CD4-positive, alpha-beta T cell treated with Interleukin-15 for 4 hours (primary cell): ENCODE results near the gene NOSTRIN.
"Not testable (repeated sequence)": the region's sequence is repeated elsewhere in the genome, so short reads cannot be mapped to it uniquely, and the experiment has no call there.

Experiments used
- DNase-seq: peaks from one replicate; pipeline ENCODE4 v3.0.0-alpha.2; 2020; ENCODE audit warnings: low spot score

The NOSTRIN gene

DNA sequence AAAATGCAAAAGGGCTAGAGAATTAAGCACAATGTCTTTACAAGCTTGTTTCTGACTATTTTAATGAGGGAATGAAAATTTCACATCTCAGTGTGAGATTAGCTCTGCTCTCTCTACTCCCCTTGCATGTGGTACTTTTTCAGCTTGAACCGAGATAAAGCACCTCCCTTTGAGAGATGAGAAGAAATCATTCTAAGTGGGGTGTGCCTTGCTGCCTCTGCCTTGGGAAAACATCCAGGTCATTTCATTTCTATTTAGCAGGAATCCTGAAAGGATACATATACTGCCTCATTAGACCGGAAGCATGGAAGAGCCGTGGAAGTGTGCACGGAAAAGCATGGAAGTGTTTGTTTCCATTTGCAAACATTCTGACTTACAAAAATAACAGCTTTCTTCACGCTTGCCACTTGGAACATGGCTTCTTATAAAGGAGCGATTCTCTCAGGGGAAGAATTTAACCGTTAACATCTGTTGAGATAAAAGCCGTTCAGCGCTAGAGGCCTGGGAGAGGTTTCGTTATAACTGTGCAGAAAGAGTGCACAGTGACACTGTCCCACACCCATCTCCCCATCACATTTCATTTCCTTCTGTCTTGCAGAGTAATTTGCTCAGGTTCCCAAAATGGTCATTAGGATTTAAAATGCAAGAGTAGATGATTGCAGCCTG is 16.7 kb downstream of the NOSTRIN start:
- no peak for DNase-seq

DNA sequence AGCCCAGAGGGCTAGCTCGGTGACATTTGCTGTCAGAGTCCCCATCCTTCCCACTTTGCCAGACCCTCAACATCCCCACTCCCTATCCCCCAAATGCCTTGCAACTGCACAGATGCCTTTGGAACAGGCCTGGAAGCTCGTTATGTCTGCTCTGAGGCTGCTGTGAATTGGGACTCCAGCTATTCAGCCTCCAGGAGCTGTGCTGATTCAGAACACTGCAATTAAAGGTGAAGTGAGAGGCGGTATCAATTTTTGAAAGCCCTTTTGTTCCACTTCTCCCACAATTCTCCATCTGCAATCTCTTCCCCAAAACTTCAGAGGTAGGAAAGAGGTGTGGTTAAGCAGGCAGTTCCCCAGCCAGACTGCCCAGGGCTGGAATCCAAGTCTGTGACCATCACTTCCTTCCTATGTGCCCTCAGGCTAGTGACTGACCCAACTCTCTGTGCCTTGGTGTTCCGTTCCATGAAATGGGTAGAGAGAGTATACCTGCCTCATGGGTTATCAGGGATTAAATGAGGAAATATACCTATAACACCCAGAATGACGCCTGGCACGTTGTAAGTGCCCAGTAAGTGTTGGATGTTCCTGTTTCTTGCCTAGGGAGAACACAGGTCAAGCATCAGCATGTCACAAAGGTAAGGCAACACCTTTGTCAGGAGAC is 17.5 kb downstream of the NOSTRIN start:
- no peak for DNase-seq

DNA sequence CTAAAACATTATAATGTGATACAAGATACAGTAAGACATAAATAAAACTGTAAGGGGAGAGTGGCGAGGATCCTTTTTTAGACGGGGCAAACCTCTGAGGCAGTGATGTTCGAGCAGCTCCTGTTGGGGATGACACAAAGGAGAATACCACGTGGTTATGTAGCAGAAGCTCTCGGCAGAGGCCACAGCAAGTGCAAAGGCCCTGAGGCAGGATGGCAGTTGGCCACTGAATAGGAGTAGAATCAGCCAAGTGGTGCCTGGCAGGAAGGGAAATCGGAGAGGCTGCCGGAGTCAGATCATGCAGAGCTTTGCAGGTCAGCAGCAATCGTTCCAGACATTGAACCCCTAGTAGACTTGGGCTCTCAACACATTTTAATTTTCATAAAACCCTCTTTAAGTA is 19.1 kb downstream of the NOSTRIN start:
- no peak for DNase-seq

DNA sequence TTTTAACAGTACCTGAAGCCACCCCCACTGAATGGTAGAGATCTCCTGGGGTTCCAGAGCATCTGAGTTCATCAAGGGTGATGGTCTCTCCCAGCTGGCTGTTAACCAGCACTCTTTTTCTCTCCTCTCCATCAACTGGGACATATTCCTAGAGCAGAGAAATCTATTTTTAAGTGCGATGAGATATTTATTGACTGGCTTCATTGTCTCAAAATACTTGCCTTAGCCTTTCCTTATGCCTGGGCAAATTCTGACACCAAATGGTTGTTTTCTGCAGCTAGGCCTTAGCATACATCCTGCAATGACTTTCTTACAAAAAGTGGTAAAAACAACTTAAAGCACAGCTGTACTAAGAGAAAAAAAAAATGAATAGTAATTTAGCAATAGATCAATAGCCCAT is 19.6 kb downstream of the NOSTRIN start:
- no peak for DNase-seq

DNA sequence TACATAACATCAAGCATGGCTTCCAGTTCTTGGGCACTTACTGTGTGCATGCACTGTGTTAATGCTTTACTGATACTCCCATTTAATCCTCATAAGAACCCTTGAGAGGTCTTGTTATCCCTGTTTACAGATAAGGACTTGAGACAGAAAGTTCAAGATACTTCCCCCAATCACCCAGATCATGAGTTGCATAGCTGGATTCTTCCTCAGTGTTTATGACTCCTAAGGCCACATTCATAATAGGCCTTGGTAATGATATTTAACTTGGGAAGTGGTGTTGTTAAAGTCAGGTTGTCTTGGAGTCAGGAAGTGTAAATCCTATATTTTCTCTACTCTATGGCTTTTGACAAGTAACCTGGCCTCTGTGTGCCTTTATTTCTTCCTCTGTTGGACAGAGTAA is 22.7 kb downstream of the NOSTRIN start:
- no peak for DNase-seq

DNA sequence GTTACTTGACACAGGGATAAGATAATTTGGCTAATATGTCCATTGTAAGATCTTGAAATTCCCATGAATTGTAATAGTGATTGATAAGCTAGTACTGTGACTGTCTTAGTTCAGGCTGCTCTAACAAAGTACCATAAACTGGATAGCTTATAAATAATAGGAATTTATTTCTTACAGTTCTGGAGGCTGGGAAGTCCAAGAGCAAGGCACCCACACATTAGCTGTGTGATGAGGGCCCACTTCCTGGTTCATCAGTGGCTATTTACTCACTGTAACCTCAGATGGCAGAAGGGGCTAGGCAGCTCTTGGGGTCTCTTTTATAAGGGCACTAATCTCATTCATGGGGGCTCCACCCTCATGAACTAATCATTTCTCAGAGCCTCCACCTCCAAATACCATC is 28.5 kb downstream of the NOSTRIN start:
- DNase-seq: no peak

DNA sequence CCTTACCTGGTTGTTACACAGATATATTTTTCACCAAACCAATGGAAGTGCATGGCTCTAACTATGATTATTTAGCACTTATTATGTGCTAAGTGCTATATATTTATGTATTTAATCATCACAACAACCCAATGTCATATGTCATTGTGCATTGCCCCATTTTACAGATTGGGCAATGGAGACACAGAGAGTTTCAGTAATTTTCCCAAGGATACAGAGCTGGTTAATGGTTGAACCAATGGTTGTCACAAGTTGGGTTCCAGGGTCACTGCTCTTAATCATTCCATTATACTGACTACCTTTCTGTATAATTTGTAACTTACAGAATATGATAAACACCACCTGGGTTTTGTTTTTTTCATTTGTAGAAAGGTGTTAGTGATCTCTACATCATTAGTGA is 29.2 kb downstream of the NOSTRIN start:
- no peak for DNase-seq

DNA sequence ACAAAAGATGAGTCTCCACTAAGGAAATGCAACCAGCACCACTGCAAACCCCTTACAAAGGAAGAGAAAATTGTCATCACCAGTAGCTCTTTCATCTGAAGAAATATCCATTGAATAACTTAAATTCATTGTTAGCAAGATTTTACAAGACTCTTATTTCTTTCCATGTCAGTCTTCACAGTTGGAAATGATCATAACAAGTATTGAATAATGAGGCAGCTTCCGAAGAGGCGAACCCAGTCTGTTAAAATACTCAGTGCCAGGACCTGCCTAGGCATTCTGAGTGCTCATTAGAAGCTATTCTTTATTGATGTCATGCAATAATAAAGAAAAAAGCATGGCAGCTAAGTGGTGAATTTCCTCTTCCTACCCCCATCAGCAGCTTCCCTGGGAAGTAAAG is 33.5 kb downstream of the NOSTRIN start:
- DNase-seq: no peak

DNA sequence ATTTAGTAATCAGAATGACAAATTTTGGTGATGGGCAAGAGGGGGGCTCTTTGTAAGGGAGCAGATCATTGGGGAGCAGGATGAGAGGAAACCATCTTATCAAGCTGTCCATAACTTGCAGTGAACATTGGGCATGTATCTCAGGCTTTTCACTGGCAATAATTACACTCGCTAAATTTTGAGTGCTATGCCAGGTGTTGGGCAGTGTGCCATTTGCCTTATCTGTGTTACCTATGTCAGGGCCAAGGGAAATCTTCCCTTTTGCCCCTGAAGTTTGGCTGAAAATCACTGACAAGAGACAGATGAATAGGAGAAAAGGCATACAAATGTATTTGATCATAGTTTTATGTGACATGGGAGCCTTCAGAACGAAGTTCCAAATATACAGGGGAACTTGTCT is 39.0 kb downstream of the NOSTRIN start:
- DNase-seq: no peak

DNA sequence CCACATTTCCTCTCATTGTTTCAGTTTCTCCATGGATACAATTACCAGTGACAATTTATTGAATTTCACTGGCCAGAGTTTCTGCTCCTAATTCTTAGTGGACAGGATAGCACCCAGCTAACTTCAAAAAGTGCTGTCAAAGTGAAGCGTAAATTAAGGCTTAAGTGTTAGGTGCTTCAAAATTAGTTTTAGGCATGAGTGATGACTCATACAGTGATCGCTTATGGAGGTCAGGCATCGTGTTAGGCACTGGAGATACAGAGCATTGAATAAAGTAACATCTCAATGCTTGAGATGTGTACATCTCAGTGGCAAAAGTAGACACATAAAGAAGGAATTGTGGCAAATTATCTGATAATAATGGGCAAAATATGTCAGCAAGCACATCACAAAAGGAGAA is 40.8 kb downstream of the NOSTRIN start:
- no peak for DNase-seq

DNA sequence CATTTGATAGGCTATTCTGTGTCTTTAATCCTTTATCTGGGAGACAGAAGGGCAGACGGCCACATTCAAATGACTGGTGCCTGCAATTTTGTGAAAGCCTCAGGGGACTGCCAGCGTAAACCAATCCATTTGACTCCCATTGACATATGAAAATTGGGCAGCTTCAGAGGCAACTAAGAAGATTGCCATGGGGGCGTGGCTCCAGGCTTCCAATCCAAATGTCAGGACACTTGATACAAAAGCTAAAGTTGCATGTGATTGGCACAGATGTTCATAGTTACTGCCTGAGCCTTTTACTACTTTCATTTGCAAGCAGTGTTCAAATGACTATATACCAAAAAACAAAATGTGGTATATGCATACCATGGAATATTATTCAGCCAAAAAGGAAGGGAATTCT is 45.8 kb downstream of the NOSTRIN start:
- no peak for DNase-seq

DNA sequence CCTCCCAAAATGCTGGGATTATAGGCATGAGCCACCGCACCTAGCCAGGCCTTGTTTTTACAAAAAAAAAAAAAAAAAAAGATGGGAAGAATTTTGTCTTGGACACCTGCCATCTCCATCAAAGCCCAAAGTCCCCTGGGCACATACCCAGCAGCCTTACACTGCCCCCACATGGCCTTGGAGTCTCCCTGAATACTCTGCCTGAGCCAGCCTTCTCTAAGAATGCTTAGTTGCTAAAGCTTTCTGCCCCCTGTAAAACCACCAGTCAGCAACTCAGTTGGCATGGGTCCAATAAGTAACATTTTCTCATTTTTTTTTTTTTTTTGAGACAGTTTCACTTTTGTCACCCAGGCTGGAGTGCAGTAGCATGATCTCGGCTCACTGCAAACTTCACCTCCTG is 47.2 kb downstream of the NOSTRIN start:
- DNase-seq: no peak

DNA sequence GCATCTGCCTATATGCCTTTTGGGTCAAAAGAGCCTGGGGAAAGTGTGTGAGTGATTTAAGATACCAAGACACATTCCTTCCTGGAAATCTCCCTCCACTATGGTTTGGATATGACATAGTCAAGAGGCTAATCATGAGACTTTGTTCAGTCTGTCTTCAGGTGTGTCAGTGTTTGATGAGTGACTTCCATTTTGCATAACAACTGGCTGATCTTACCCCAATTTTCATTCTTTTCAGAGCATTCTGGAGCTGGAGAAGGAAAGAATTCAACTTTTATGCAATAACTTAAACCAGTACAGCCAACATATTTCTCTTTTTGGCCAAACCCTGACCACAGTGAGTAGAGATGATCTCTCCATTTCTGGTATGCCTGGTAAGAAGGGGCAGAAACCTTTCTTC is 48.4 kb downstream of the NOSTRIN start:
- no peak for DNase-seq

DNA sequence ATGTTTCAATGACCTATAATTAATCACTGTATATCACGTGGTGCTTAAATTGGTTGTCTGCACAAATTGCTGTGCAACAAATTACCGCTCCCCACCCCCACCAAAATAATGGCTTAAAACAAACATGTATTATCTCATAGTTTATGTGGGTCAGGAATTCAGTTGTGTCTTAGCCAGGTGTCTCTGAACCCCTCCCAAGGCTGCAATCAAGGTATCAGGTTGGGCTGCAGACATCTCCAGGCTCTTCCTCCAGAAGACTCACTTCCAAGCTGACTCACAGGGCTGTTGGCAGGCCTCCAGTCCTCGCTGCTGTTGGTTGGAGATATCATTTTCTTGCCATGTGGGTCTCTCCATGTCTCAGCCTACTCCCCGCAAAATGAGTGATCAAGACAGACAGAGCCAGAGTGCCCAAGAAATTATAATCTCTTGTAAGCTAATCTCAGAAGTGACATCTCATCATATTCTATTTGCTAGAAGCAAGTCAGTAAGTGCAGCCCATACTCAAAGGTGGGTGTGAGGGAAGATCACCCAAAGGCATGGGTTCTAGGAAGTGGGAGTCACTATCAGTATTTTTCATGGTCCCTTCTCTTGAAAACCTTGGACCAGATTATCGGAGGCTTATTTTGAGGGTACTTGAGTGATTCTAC is 49.4 kb downstream of the NOSTRIN start:
- DNase-seq: no peak

DNA sequence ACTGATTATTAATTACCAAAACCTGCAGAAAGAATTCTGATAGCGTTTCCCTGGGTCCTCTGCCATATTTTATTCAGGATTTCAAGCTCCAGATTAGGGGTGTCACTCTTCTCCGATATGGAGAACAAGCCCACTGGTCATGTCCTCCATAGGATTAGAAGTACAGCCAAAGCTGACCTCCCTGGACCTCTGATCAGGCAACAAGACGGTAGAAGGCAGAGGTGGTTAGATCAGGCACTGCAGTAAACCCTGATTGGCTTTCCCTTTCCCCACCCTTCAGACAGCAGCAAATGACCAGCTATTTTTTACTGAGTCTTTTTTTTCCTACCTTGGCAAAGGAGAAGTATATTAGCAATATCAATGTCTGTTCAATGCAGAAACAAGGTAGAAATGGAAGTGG is 50.0 kb downstream of the NOSTRIN start:
- no peak for DNase-seq

DNA sequence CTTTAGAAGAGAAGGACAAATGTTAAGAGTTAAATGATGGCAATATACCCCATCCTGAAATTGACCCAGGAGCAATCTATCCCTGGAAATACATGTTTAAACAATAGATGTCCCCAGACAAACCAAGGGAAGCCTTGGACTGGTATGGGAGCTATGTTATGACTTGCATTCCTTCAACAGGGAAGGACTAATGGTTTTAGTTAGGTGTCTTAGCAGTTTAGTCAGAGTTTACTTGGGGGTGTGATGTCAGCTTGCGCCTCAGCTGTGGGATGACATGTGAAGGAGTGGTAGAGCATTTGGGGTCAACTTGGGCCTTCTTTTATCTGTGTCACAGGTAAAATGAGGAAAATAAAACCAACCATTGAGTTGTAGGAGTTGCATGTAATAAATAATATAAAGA is 51.0 kb downstream of the NOSTRIN start:
- no peak for DNase-seq

DNA sequence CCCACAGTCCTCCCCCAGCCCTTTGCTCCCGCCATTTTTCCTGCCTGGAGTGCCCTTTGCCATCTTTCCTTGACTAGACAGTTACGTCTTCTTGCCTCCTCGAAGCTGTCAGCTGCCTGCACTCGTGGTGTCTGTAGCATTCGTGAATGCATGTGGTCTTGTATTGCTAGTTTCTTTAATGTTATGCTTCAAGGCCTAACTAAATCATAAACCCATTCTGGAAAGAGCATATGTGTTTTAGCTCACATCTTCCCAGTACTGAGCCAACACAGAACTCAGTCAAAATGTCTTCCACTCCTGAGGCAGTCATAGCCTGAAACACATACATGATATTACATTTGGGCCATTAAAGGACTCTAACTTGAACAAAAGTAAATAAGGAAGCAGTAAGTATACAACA is 52.2 kb downstream of the NOSTRIN start:
- DNase-seq: no peak

DNA sequence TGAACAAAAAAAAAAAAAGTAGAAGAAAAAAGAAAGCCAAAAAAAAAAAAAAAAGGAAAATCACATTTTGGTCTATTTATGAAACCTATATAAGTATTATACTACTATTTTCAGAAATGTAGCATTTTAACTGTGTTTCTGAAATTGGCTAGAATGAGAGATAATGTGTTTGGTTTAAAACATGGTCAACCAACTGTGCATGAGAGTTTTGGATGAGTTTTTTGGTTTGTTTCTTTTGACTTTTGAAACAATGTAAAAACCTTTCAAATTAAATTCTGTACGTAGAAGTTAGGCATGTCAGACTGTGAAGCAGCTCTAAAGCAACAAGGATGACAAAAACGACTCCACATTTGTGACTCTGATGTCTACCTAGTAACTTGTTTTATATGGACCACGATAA is 53.2 kb downstream of the NOSTRIN start:
- DNase-seq: no peak

DNA sequence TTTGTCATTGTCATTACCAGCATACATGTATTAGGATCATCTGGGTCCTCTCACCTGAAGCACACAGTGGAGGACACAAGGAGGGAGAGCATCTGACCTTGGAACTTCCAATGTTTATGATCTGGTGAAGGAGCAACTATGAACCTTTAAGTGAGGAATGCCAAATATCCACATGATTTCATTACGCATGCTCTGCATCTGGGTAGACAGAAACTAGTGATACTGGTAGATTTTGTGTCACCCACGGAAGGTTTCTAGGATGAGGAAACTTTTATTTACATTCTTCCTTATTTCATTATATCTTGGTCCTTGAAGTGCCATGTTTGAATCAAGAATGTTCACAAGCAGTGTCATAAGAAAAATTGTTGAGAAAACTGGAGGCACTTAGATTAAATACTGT is 55.7 kb downstream of the NOSTRIN start:
- DNase-seq: no peak

DNA sequence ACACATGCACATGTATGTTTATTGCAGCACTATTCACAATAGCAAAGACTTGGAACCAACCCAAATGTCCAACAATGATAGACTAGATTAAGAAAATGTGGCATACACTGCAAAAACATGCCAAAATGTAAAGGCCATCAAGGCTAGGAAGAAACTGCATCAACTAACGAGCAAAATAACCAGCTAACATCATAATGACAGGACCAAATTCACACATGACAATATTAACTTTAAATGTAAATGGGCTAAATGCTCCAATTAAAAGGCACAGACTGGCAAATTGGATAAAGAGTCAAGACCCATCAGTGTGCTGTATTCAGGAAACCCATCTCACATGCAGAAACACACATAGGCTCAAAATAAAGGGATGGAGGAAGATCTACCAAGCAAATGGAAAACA is 64.7 kb downstream of the NOSTRIN start:
- not testable (repeated sequence) for DNase-seq

DNA sequence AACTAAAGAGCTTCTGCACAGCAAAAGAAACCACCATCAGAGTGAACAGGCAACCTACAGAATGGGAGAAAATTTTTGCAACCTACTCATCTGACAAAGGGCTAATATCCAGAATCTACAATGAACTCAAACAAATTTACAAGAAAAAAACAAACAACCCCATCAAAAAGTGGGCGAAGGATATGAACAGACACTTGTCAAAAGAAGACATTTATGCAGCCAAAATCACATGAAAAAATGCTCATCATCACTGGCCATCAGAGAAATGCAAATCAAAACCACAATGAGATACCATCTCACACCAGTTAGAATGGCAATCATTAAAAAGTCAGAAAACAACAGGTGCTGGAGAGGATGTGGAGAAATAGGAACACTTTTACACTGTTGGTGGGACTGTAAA is 67.9 kb downstream of the NOSTRIN start:
- not testable (repeated sequence) for DNase-seq

DNA sequence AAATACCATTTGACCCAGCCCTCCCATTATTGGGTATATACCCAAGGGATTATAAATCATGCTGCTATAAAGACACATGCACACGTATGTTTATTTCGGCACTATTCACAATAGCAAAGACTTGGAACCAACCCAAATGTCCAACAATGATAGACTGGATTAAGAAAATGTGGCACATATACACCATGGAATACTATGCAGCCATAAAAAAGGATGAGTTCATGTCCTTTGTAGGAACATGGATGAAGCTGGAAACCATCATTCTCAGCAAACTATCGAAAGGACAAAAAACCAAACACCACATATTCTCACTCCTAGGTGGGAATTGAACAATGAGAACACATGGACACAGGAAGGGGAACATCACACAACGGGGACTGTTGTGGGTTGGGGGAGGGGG is 68.4 kb downstream of the NOSTRIN start:
- DNase-seq: not testable (repeated sequence)

DNA sequence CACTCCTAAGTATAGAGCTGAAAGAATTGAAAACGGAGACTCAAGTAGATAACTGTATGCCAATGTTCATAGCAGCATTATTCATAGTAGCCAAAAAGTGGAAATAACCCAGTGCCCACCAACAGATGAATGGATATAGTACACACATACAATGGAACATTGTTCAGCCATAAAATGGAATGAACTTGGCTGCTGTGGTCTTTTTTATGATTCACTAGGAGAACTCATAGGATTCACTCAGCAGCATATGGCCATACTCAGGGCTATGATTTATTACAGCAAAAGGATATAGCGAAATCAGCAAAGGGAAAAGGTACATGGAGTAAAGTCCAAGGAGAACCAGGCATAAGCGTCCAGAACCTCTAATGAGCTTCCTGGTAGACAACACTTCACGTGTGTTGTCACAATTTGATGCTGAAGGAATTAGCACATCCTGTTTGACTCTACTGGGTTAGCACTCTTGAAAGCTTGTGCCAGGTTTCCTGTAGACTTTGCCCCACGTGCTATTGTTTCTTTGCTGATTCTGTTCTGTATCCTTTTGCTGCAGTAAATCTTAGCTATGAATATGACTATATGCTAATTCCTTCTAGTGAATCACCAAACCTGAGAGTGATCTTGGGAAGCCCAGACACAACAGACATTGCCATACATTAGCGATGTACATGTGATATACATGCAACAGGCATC is 72.1 kb downstream of the NOSTRIN start:
- no peak for DNase-seq
